Heart left ventricle (tissue), 16 donors: ENCODE measurements around the gene MINK1. TPM values are rescaled to one million over a fixed set of nuclear protein-coding genes. Genes with fewer than 3 reads are reported as not detected.
"Not testable (repeated sequence)": the region's sequence is repeated elsewhere in the genome, so short reads cannot be mapped to it uniquely, and the experiment has no call there.

Experiments
- ATAC-seq, 4 donors: fragments of 200-7000 bp; cut with Tn5 transposase; one replicate each; pipeline ENCODE4 v1.9.1; 2020 to 2022; ENCODE audit warnings: moderate library complexity in 4 of 4, mild to moderate bottlenecking in 3 of 4, moderate number of reproducible peaks in 1 of 4
- DNase-seq, 5 donors: peaks; one replicate each; pipeline ENCODE4 v3.0.0-alpha.2; 2020
- H3K27ac ChIP-seq, 12 donors: fragments of 200-600 bp; sonication (generic) in 4 of 12; one replicate each; pipeline versions ENCODE4 v1.5.0 to v1.8.0; 2016 to 2022; ENCODE audit warnings: mild to moderate bottlenecking in 2 of 12
- H3K27me3 ChIP-seq, 9 donors: fragments of 200-600 bp; sonication (generic) in 2 of 9; one replicate each; pipeline versions ENCODE4 v1.5.1 to v1.8.0; 2016 to 2022; ENCODE audit warnings: mild to moderate bottlenecking in 3 of 9
- H3K36me3 ChIP-seq, 9 donors: fragments of 200-600 bp; sonication (generic) in 2 of 9; one replicate each; pipeline versions ENCODE4 v1.5.0 to v1.8.0; 2018 to 2022; ENCODE audit warnings: mild to moderate bottlenecking in 2 of 9
- H3K4me1 ChIP-seq, 12 donors: fragments of 200-600 bp; sonication (generic) in 4 of 12; one replicate each; pipeline versions ENCODE4 v1.5.0 to v1.8.0; 2016 to 2022; ENCODE audit warnings: mild to moderate bottlenecking in 3 of 12
- H3K4me3 ChIP-seq, 12 donors: fragments of 200-600 bp; sonication (generic) in 4 of 12; one replicate each; pipeline versions ENCODE4 v1.5.0 to v1.8.0; 2017 to 2022; ENCODE audit warnings: mild to moderate bottlenecking in 9 of 12, moderate library complexity in 4 of 12
- H3K9me3 ChIP-seq, 12 donors: fragments of 200-600 bp; sonication (generic) in 4 of 12; one replicate each; pipeline versions ENCODE4 v1.5.0 to v1.8.0; 2016 to 2022; ENCODE audit warnings: mild to moderate bottlenecking in 1 of 12
- CTCF ChIP-seq, 12 donors: fragments of 200-600 bp; sonication (generic) in 4 of 12; IDR thresholded peaks; one replicate each; pipeline versions ENCODE4 v1.5.0 to v1.8.0; 2018 to 2022; ENCODE audit warnings: antibody characterized with exemption in 12 of 12, mild to moderate bottlenecking in 5 of 12
- POLR2A ChIP-seq, 2 donors: fragments of 450-650 bp; IDR thresholded peaks; one replicate each; pipeline ENCODE4 v1.6.1; 2017; ENCODE audit warnings: antibody characterized with exemption in 2 of 2, mild to moderate bottlenecking in 2 of 2, moderate library complexity in 2 of 2
- WGBS, 4 donors: extraction: QIAGEN DNeasy Blood & Tissue Kit in 2 of 4; methylation state at CpG; one replicate each; pipeline versions ENCODE4 v1.1.5 to v1.1.7; 2013 to 2018; 5-methylcytosine and 5-hydroxymethylcytosine counted together
- intact Hi-C, 10 donors: fragments of 100-400 bp; cut with DNase I; formaldehyde crosslinking; loops; one replicate each; pipeline versions ENCODE4 v1.11.1 to v1.14.2; 2022
- polyA plus RNA-seq, 2 donors: library from polyadenylated mRNA; stranded (reverse); fragments of 200-250 nt; gene quantifications; one replicate each; pipeline ENCODE4 v1.2.3, GENCODE V29; 2013
- total RNA-seq, 9 donors: library from RNA; depleted of rRNA in 2 of 9; stranded (reverse); fragments of >200 nt in 2 of 9; fragmentation: NEBNext Ultra II Directional in 3 of 9; extraction: Animal tissue kit (Norgen Biotek cat#: 25700) in 3 of 9; gene quantifications; one replicate each; pipeline versions ENCODE4 v1.1.0 to v1.2.4, GENCODE V29; 2016 to 2023
- donor health status: ischemic (EF 13 %, LVEDD 7.1; RV severe dilation, severe dysfunction).
- donor health status: healthy with polysubstance abuse.
- donor health status: DM: no; HTN: yes; CAD: no.
- donor health status: DM: no; HTN: no; CAD: no.
- donor health status: ischemic (EF 25% LVEDD 6.9; RV normal size, moderate dysfunction).
- donor health status: ischemic (EF 25% LVEDD 5.7; RV mildly dilated, moderate dysfunction).
- donor health status: healthy.
- donor health status: DM: yes; HTN: yes; CAD: no.
- donor health status: ischemic (EF 35%, LVEDD 5.7; RV mildly dilated, moderate dysfunction).
- donor health status: nonischemic (EF 11% LVEDD 7.7; RV severe dilation, severe dysfunction).
- donor health status: DM: yes; HTN: yes; CAD: no.
- donor health status: PGD.
- donor health status: ischemic (EF 29% LVEDD 5.4; RV normal size, mild dysfunction).
- donor health status: nonischemic (EF 23%, LVEDD 6.1; RV moderate dilation, normal function).

Gene MINK1
- total and polyA plus RNA-seq, 11 donors = 23.1 to 55.8 (median 33.0) TPM

DNA sequence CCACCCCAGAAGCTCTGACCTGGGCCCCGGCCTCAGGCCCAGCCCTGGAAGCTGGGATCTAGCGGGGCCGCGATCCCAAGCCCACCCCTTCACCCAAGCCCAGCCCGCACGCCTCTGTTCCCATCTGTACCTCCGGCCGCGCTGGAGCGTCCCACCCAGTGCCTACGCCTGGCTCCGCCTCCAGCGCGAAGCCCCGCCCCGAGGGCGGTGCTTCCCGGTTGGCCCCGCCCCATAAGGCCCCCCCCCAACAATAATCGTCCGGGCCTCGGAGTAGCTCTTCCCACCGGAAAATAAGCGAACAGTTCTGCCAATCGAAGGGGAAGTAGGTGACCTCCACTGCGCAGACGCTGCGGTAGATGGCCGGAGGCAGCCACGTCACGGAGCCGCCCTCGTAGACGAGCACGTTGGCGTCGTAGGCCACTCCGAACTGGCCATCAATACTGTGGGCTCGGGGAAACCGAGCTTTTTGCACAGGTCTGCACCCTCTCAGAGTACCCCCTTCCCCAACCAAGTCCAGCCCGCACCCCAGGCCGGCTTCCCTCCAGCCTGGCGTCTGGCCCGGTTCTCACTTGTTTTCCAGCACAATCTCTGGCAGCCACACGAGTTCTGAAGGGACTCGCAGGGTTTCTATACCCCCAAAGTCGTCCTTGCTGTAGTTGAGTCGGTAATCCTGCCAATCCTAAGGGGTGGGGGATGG is 68.7 kb downstream of the MINK1 start:
- H3K27ac ChIP-seq = peak overlapping the region in 7 of 12 donors; percentile 33 to 78 (median 63)
- peaks cover 0 to 42% (median 21%) of the 10 kb centered on the region in 12 donors for H3K4me1 ChIP-seq
- H3K9me3 ChIP-seq = no peaks in the 10 kb centered on the region
- 37 to 57% (median 49%) methylated on average over 34 to 48 of the region's 48 CpGs for WGBS, 4 donors
- H3K4me3 ChIP-seq = peak overlapping the region in 8 of 12 donors; percentile 28 to 66 (median 60)
- ATAC-seq (peak; percentile 9 to 75 (median 30)), DNase-seq (peak in 4 of 5 donors; percentile 58 to 88 (median 66))
- H3K27me3 ChIP-seq = peaks cover 0 to 32% (median 11%) of the 10 kb centered on the region in 9 donors
- TF ChIP-seq POLR2A (IDR thresholded peaks at IDR 0.05) (no peak), CTCF (IDR thresholded peaks at IDR 0.05) (no peak)
- peaks cover 0 to 8% (median 5%) of the 10 kb centered on the region in 9 donors for H3K36me3 ChIP-seq
- intact Hi-C loops = loop anchor here in 2 of 10 donors (10.0 kb wide), 1 partner anchor 163 kb away; no protein-coding TSS in a partner anchor

- TF ChIP-seq POLR2A (IDR thresholded peaks at IDR 0.05) (no peak), CTCF (IDR thresholded peaks at IDR 0.05) (no peak)
- H3K27me3 ChIP-seq = peaks cover 0 to 32% (median 11%) of the 10 kb centered on the region in 9 donors
- H3K27ac ChIP-seq = peak overlapping the region in 5 of 12 donors; percentile 62 to 77 (median 63)
- no peak for DNase-seq
- H3K4me3 ChIP-seq = no peak overlapping the region
- no peak for ATAC-seq
- 53 to 70% (median 62%) methylated on average over 8 of the region's 8 CpGs for WGBS, 4 donors
- H3K9me3 ChIP-seq = no peaks in the 10 kb centered on the region
- intact Hi-C loops = loop anchor here in 2 of 10 donors (10.0 kb wide), 1 partner anchor 162 kb away; no protein-coding TSS in a partner anchor
- H3K4me1 ChIP-seq = peaks cover 0 to 42% (median 21%) of the 10 kb centered on the region in 12 donors
- peaks cover 0 to under 1% (median 0%) of the 10 kb centered on the region in 9 donors for H3K36me3 ChIP-seq
Measured at GRCh38 chr17:4902540-4902939, 69.4 kb downstream of the MINK1 start.

- H3K4me1 ChIP-seq = peaks cover 0 to 42% (median 24%) of the 10 kb centered on the region in 12 donors
- TF ChIP-seq POLR2A (IDR thresholded peaks at IDR 0.05) (no peak), CTCF (IDR thresholded peaks at IDR 0.05) (peak; percentile 68 to 85 (median 74))
- 14 to 23% (median 18%) methylated on average over 9 to 10 of the region's 10 CpGs for WGBS, 4 donors
- H3K27me3 ChIP-seq = peaks cover 0 to 32% (median 11%) of the 10 kb centered on the region in 9 donors
- no peaks in the 10 kb centered on the region for H3K36me3 ChIP-seq
- H3K4me3 ChIP-seq = peak within 1 kb of the TSS in 7 of 12 donors; percentile 6 to 57 (median 26)
- peak in 4 of 5 donors; percentile 72 to 76 (median 74) for DNase-seq
- peak within 1 kb of the TSS in 7 of 12 donors; percentile 33 to 77 (median 63) for H3K27ac ChIP-seq
- intact Hi-C loops = loop anchor here in 2 of 10 donors (10.0 kb wide), 1 partner anchor 162 kb away; no protein-coding TSS in a partner anchor
- H3K9me3 ChIP-seq = no peaks in the 10 kb centered on the region
- ATAC-seq = peak in 2 of 4 donors; percentile 35 to 46
Measured at GRCh38 chr17:4903051-4903818, 70.1 kb downstream of the MINK1 start, which contains the start of gene CHRNE. CHRNE (minus strand) TSS chr17:4903098; CDS start chr17:4903063, 35 bp downstream.

DNA sequence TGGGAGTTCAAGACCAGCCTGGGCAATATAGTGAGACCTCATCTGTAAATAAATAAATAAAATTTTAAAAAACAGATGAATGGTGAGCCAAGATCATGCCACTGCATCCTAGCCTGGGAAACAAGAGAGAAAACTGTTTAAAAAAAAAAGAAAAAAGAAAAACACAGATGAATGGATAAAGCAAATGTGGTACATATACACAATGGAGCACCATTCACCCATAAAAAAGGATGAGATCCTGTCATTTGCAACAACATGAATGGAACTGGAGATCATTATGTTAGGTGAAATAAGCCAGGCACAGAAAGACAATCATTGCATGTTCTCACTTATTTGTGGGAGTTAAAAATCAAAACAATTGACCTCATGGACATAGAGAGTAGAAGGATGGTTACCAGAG is 73.5 kb downstream of the MINK1 start:
- H3K4me3 ChIP-seq, H3K27ac ChIP-seq, H3K9me3 ChIP-seq, DNase-seq, H3K36me3 ChIP-seq, ATAC-seq, H3K27me3 ChIP-seq: not testable (repeated sequence)
- intact Hi-C loops = loop anchor here in 8 of 10 donors (5.0 to 10.0 kb wide), 5 partner anchors 36 to 158 kb away; partner anchors contain the start of genes CAMTA2 (in 3 of the 8), RNF167 (in 1 of the 8), SLC25A11 (in 1 of the 8) and SPAG7 (in 1 of the 8)
- H3K4me1 ChIP-seq = peaks cover 0 to 28% (median 17%) of the 10 kb centered on the region in 12 donors
